Mononuclear cell (primary cell): ENCODE results near the gene MFAP3L. TPM values are rescaled to one million over a fixed set of nuclear protein-coding genes. Genes with fewer than 3 reads are reported as not detected.

Experiments used
- H3K27me3 ChIP-seq: 2 replicates; pipeline ENCODE4 v1.6.0; 2011; ENCODE audit warnings: low read length, control low read depth; ENCODE audit not compliant: insufficient read depth
- H3K4me1 ChIP-seq: 2 replicates; pipeline ENCODE4 v1.5.1; 2011; ENCODE audit warnings: mild to moderate bottlenecking, low read length, control low read depth; ENCODE audit not compliant: insufficient read depth
- H3K4me3 ChIP-seq: 2 replicates; pipeline ENCODE4 v1.5.1; 2011; ENCODE audit warnings: mild to moderate bottlenecking, low read length, moderate library complexity
- H3K9me3 ChIP-seq: 2 replicates; pipeline ENCODE4 v1.5.1; 2011; ENCODE audit warnings: low read depth, mild to moderate bottlenecking, control low read depth, low read length
- total RNA-seq: library from RNA; depleted of rRNA; stranded (reverse); fragments of >200 nt; gene quantifications from one replicate; pipeline ENCODE4 v1.2.3, GENCODE V29; 2012

The MFAP3L gene
- total RNA-seq, 1 donor, result 23.0 TPM

- Histone ChIP-seq H3K27me3 (no peaks in the 10 kb centered on the region), H3K4me1 (no peaks in the 10 kb centered on the region), H3K4me3 (no peak overlapping the region), H3K9me3 (no peaks in the 10 kb centered on the region)
Observed at GRCh38 chr4:170035845-170036244, 9.7 kb upstream of the MFAP3L start.

- H3K9me3 ChIP-seq, result no peaks in the 10 kb centered on the region
- no peak overlapping the region for H3K4me3 ChIP-seq
- H3K4me1 ChIP-seq, result no peaks in the 10 kb centered on the region
- no peaks in the 10 kb centered on the region for H3K27me3 ChIP-seq
Observed at GRCh38 chr4:170035231-170035630, 9.0 kb upstream of the MFAP3L start.

GRCh38 chr4:170033999-170034398 lies 7.8 kb upstream of the MFAP3L start:
- no peak overlapping the region for H3K4me3 ChIP-seq
- H3K9me3 ChIP-seq, result no peaks in the 10 kb centered on the region
- H3K27me3 ChIP-seq, result peaks cover 2% of the 10 kb centered on the region
- no peaks in the 10 kb centered on the region for H3K4me1 ChIP-seq

- no peaks in the 10 kb centered on the region for H3K9me3 ChIP-seq
- H3K27me3 ChIP-seq, result peaks cover 25% of the 10 kb centered on the region
- peaks cover 14% of the 10 kb centered on the region for H3K4me1 ChIP-seq
- no peak overlapping the region for H3K4me3 ChIP-seq
Observed at GRCh38 chr4:170030121-170030520, 3.9 kb upstream of the MFAP3L start.

GRCh38 chr4:170027181-170027829 lies 1.1 kb upstream of the MFAP3L start:
- peaks cover 50% of the 10 kb centered on the region for H3K27me3 ChIP-seq
- no peaks in the 10 kb centered on the region for H3K9me3 ChIP-seq
- peak overlapping the region; percentile 71 for H3K4me3 ChIP-seq
- peaks cover 14% of the 10 kb centered on the region for H3K4me1 ChIP-seq

- no peaks in the 10 kb centered on the region for H3K9me3 ChIP-seq
- peaks cover 50% of the 10 kb centered on the region for H3K27me3 ChIP-seq
- H3K4me1 ChIP-seq, result peaks cover 14% of the 10 kb centered on the region
- H3K4me3 ChIP-seq, result peak overlapping the region; percentile 71
Observed at GRCh38 chr4:170025523-170026252, 507 bp downstream of the MFAP3L start.

GRCh38 chr4:170022211-170022610 lies 4.0 kb downstream of the MFAP3L start:
- no peak overlapping the region for H3K4me3 ChIP-seq
- H3K27me3 ChIP-seq, result peaks cover 32% of the 10 kb centered on the region
- peaks cover 10% of the 10 kb centered on the region for H3K4me1 ChIP-seq
- H3K9me3 ChIP-seq, result no peaks in the 10 kb centered on the region

- no peak overlapping the region for H3K4me3 ChIP-seq
- no peaks in the 10 kb centered on the region for H3K9me3 ChIP-seq
- H3K4me1 ChIP-seq, result peaks cover under 1% of the 10 kb centered on the region
- no peaks in the 10 kb centered on the region for H3K27me3 ChIP-seq
Observed at GRCh38 chr4:170017252-170017651, 8.9 kb downstream of the MFAP3L start.

GRCh38 chr4:170015285-170015684 lies 10.9 kb downstream of the MFAP3L start:
- H3K4me1 ChIP-seq, result peaks cover 4% of the 10 kb centered on the region
- no peaks in the 10 kb centered on the region for H3K9me3 ChIP-seq
- no peak overlapping the region for H3K4me3 ChIP-seq
- peaks cover 4% of the 10 kb centered on the region for H3K27me3 ChIP-seq

- H3K27me3 ChIP-seq, result peaks cover 8% of the 10 kb centered on the region
- H3K4me1 ChIP-seq, result peaks cover 4% of the 10 kb centered on the region
- no peaks in the 10 kb centered on the region for H3K9me3 ChIP-seq
- H3K4me3 ChIP-seq, result no peak overlapping the region
Observed at GRCh38 chr4:170014359-170015011, 11.7 kb downstream of the MFAP3L start.

- peaks cover 8% of the 10 kb centered on the region for H3K27me3 ChIP-seq
- H3K4me1 ChIP-seq, result peaks cover 15% of the 10 kb centered on the region
- no peaks in the 10 kb centered on the region for H3K9me3 ChIP-seq
- H3K4me3 ChIP-seq, result no peak overlapping the region
Observed at GRCh38 chr4:170012629-170012958, 13.6 kb downstream of the MFAP3L start.

- Histone ChIP-seq H3K27me3 (peaks cover 8% of the 10 kb centered on the region), H3K4me3 (no peak overlapping the region), H3K9me3 (no peaks in the 10 kb centered on the region), H3K4me1 (peaks cover 20% of the 10 kb centered on the region)
Observed at GRCh38 chr4:170011921-170012628, 14.1 kb downstream of the MFAP3L start.

GRCh38 chr4:170009291-170009690 lies 16.9 kb downstream of the MFAP3L start:
- Histone ChIP-seq H3K4me1 (peaks cover 26% of the 10 kb centered on the region), H3K4me3 (no peak overlapping the region), H3K9me3 (no peaks in the 10 kb centered on the region), H3K27me3 (peaks cover 17% of the 10 kb centered on the region)

- Histone ChIP-seq H3K4me3 (no peak overlapping the region), H3K9me3 (no peaks in the 10 kb centered on the region), H3K27me3 (peaks cover 17% of the 10 kb centered on the region), H3K4me1 (peaks cover 26% of the 10 kb centered on the region)
Observed at GRCh38 chr4:170008801-170009200, 17.4 kb downstream of the MFAP3L start.

GRCh38 chr4:170008371-170008770 lies 17.8 kb downstream of the MFAP3L start:
- no peak overlapping the region for H3K4me3 ChIP-seq
- H3K9me3 ChIP-seq, result no peaks in the 10 kb centered on the region
- H3K4me1 ChIP-seq, result peaks cover 26% of the 10 kb centered on the region
- H3K27me3 ChIP-seq, result peaks cover 17% of the 10 kb centered on the region
